GM19324 (cell line): ENCODE measurements around the gene CYP2U1.

Experiments
- ATAC-seq: cut with Tn5 transposase; IDR thresholded peaks from one replicate; pipeline ENCODE4 v1.9.1; 2021; ENCODE audit warnings: mild to moderate bottlenecking, moderate library complexity; ENCODE audit not compliant: unreplicated experiment, low FRiP score

The CYP2U1 gene

DNA sequence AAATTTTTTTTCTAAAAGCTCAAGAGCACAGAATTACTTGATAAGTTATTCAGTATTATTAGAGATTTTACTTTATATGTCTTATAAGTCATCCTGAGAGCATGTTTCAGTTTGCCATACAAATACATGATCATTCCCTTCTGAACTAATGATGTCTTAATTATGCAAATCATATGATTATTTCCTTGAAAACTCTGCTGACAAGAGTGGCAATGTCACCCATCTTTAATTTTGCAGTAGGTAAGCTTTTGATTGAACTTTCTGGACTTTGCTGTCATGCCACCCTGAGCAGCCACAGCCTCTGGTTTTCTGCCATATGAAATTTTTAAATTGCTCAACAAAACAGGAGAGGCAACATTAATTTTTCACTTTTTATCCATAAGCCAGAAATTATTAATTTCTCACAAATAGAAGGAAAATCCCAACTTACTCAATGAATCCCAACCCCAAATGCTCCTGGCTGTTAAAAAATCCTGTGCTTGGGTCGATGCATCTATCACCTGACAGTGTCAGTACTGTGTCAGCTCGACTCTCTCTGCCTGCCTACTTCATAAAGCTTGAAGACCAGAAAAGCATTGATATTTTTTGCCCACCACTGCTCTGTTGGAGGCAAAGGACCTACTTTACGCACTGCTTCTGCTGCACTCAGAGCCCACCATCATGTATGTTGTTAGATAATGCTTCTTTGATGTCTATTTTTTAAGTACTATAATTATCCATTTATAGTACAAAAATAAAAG lies 46.8 kb downstream of the CYP2U1 start:
- ATAC-seq = no peak

DNA sequence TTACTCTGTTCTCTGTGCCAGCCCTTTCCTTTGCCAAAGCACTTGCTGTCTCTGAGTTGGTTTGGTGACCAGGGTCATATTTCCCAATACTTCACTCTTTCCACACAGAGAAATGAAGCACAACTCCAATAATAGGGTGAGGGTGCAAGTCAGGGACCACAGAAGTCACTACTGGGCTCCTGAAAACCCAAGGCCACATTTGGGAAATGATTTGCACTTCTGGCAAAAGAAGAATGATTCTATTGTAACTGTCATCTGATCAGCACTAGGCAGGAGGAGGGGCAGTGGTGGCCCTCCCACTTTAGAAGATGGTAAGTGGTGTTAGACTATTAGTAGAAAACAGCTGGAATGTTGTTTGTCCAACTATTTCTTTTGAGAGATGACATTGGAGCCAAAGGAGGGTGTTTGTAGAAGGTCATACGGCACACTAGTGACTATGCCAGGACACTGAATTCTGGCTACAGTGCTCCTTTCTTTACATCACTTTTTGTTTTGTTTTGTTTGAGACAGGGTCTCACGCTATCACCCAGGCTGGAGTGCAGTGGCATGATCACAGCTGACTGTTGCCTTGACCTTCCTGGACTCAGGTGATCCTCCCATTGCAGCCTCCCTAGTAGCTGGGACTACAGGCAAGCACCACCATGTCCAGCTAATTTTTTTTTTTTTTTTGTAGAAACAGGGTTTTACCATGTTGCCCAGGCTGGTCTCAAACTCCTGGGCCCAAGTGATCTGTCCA lies 47.5 kb downstream of the CYP2U1 start:
- ATAC-seq = no peak

- ATAC-seq = no peak
These were observed 56.8 kb downstream of the CYP2U1 start for GRCh38 chr4:107987916-107988762.

DNA sequence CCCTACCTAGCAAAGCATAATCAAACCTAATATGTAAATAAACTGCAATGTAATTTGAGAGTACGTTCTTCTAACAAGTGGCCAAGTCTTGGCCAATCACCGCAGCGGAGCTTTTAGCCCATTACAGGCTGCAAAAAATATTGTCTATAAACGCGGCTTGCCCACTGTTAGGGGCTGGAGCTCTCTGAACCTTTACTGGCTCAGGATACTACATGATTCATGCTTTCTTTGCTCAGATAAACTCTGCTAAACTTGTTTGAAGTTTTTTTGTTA lies 57.4 kb downstream of the CYP2U1 start:
- no peak for ATAC-seq

GRCh38 chr4:107989162-107989536 lies 57.8 kb downstream of the CYP2U1 start:
- ATAC-seq = no peak

DNA sequence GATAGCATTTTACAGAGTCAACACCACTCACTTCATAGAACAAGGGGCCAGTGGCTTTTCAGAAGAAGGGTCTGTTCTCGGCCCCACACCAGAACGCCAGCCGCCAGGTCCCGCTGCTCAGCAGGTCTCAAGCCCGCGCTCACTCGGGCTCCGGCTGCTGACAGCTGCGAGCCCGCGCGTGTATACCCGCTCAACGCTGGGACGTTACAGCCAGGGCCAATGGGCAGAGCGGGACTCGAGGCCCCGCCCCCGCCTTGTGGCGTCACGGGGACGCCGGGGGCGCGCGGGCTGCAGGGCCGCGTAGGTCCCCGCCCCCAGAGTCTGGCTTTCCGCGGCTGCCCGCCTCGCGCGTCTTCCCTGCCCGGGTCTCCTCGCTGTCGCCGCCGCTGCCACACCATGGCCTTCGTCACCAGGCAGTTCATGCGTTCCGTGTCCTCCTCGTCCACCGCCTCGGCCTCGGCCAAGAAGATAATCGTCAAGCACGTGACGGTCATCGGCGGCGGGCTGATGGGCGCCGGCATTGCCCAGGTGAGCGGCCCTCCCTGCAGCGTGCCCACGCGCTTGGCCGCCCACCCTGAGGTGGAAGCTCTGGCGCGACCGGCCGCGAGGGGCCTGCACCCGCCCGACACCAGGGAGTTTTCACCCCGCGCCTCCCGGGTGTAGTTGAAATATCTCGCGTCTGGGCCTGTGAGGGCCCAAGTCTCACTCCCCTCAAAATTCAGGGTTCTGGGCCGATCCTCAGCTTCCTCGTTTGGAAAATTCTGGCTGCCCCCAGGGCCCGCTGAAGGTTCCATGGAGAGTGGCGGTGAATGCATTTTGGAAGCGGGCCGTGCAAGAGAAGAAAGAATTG lies 58.4 kb downstream of the CYP2U1 start, which contains the start of gene HADH:
Gene HADH, plus strand, starts transcription at position 353 of the 850 bp plus-strand sequence. Its CDS starts 44 bp downstream, at position 397.
- ATAC-seq = peak; percentile 98

GRCh38 chr4:107991945-107992630 lies 60.7 kb downstream of the CYP2U1 start:
- ATAC-seq = no peak

GRCh38 chr4:107993969-107994368 lies 62.6 kb downstream of the CYP2U1 start:
- peak; percentile 27 for ATAC-seq

- ATAC-seq = no peak
These were observed 63.5 kb downstream of the CYP2U1 start for GRCh38 chr4:107994894-107995293.

DNA sequence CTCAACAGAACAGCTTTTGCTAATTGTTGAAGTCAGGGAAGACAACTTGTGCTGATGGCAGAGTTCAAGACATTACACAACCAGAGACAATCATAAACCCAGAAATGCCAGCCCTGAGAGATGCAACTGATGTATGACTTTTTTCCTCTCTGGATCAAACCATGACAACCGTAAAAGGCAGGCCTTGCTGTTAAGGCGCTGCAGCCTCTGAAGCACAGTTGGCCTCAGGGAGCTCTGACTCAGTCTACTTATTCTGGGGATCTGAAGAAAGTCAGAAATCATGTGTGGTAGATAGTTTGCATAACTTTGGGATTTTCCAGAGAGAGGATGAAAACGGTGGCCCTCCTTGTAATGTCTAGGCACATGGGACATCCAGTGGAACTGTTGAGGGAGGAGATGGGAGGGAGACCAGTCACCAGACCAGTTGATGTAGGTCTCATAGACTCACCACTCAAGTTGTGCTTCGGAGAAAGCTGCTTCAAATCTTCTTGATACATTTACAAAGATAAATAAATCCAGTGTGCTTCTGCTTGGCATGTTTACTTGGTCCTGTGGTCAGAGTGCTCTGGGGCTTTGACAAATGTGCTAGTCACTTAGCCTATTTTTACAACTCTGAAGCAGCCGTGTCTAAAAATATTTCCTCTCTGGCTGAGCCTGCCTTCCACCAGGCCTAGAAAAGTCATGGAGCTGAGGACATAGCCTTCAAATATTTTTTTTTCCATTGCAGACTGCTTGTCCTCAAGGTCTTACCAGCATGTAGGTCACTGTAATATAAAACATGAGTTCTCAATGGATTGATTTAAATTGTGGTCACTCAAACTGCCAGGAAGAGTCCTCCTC lies 65.8 kb downstream of the CYP2U1 start:
- ATAC-seq = no peak

GRCh38 chr4:107997794-107998193 lies 66.4 kb downstream of the CYP2U1 start:
- no peak for ATAC-seq

DNA sequence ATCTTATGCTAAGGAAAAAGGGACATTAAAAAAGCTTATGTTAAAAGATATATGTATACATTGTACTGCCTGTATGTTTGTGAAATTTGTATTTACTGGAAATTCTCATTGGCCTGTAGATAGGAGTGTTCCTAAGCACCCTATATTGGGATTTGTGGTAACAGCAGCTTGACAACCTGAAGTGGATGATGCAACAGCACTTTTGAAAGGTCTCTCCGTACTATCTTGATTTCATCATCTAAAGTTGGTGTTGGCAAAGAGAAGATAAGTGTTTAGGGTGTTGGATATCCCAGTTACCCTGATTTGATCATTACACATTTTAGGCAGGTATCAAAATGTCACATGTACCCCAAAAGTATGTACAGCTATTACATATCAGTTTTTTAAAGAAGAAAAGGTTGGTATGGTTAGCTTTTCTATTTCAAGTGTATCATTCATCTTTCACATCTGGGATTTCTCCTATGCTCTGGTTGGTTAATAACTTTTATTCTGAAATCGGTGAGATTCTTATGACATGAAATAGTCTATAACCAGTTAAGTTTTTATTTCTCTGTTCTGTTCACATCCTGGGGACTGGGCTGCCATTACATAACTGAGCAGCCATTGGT lies 68.7 kb downstream of the CYP2U1 start:
- ATAC-seq = no peak

- ATAC-seq = no peak
These were observed 70.3 kb downstream of the CYP2U1 start for GRCh38 chr4:108001540-108002135.
